Panc1 (cell line): ENCODE data around the gene HK1. TPM values are rescaled to one million over a fixed set of nuclear protein-coding genes. Genes with fewer than 3 reads are reported as not detected.

Experiments
- ATAC-seq: fragments of 200-7000 bp; cut with Tn5 transposase; 2 replicates; pipeline ENCODE4 v1.9.1; 2020; ENCODE audit warnings: mild to moderate bottlenecking, moderate library complexity
- BruUV-seq: library from RNA; stranded (reverse); fragments of 400-500 nt; replicated peaks from 2 replicates; lab custom pipeline; 2021; lab: Mats Ljungman, UMichigan
- CTCF ChIA-PET: fragments of 300-600 bp; sonication (Branson Sonifier 250); formaldehyde crosslinking; loops from one replicate; lab custom pipeline; 2022; ENCODE audit warnings: antibody characterized with exemption; lab: Charles Lee
- POLR2A ChIA-PET: fragments of 300-600 bp; sonication (Branson Sonifier 250); formaldehyde crosslinking; loops from one replicate; lab custom pipeline; 2022; ENCODE audit warnings: antibody characterized with exemption; lab: Charles Lee
- DNase-seq: peaks from one replicate; pipeline ENCODE4 v3.0.0-alpha.2; 2010; ENCODE audit warnings: low read depth, low spot score
- H3K27ac ChIP-seq: 2 replicates; pipeline ENCODE4 v1.5.1; 2011; ENCODE audit warnings: mild to moderate bottlenecking, low read length, inconsistent platforms
- H3K27me3 ChIP-seq: fragments of 200-500 bp; sonication (Bioruptor generic); 2 replicates; pipeline ENCODE4 v1.6.0; 2014; ENCODE audit warnings: low read length, inconsistent platforms; ENCODE audit not compliant: control insufficient read depth, insufficient read depth
- H3K36me3 ChIP-seq: fragments of 200-500 bp; sonication (Bioruptor generic); 2 replicates; pipeline ENCODE4 v1.5.1; 2014; ENCODE audit warnings: inconsistent platforms, mild to moderate bottlenecking, low read length, moderate library complexity; ENCODE audit not compliant: control insufficient read depth, insufficient read depth
- H3K4me1 ChIP-seq: 2 replicates; pipeline ENCODE4 v1.5.1; 2011; ENCODE audit warnings: inconsistent platforms, mild to moderate bottlenecking, low read length, moderate library complexity; ENCODE audit not compliant: control insufficient read depth, insufficient read depth
- H3K4me3 ChIP-seq, 2 experiments: 2 replicates each; pipeline ENCODE4 v1.5.1; 2011 to 2012; ENCODE audit warnings: low read depth in 2 of 2, low read length in 2 of 2, mild to moderate bottlenecking in 2 of 2, inconsistent platforms in 1 of 2, moderate library complexity in 1 of 2
- H3K9me3 ChIP-seq: fragments of 200-500 bp; sonication (Bioruptor generic); 2 replicates; pipeline ENCODE4 v1.5.1; 2014; ENCODE audit warnings: low read depth, mild to moderate bottlenecking, inconsistent platforms, low read length, moderate library complexity; ENCODE audit not compliant: control insufficient read depth, insufficient read depth
- POLR2AphosphoS5 ChIP-seq: IDR thresholded peaks from 2 replicates; pipeline ENCODE4 v1.6.1; 2012; ENCODE audit warnings: mild to moderate bottlenecking, low read depth, low read length, moderate library complexity
- SIN3A ChIP-seq: IDR thresholded peaks from 2 replicates; pipeline ENCODE4 v1.6.1; 2012; ENCODE audit warnings: low read depth, mild to moderate bottlenecking, low read length, moderate library complexity, borderline replicate concordance; ENCODE audit not compliant: insufficient read depth
- TCF7L2 ChIP-seq: IDR thresholded peaks from 2 replicates; pipeline ENCODE4 v1.6.1; 2011; ENCODE audit warnings: mild to moderate bottlenecking, low read depth, low read length, inconsistent platforms
- in situ Hi-C: cut with HindIII; loops from 2 replicates; pipeline ENCODE4 v1.10.0; 2016; ENCODE audit warnings: low sequenced_read_pairs, low pct_unique_long_range_greater_than_20kb
- intact Hi-C: fragments of 100-400 bp; cut with micrococcal nuclease; formaldehyde crosslinking; loops from one replicate; pipeline ENCODE4 v1.10.0; 2022; ENCODE audit not compliant: unreplicated experiment
- total RNA-seq: library from RNA; stranded (reverse); gene quantifications from one replicate; pipeline ENCODE4 v1.2.1, GENCODE V29; 2021; ENCODE audit not compliant: unreplicated experiment
- TF ChIP-seq, protein P1 (sequence below): fragments of 450-650 bp; IDR thresholded peaks from 2 replicates; pipeline ENCODE4 v1.5.1; 2017; ENCODE audit warnings: mild to moderate bottlenecking
- TF ChIP-seq, protein P2 (sequence below), 2 experiments: IDR thresholded peaks; 2 replicates each; pipeline ENCODE4 v1.6.1; 2011 to 2012; ENCODE audit warnings: low read depth in 2 of 2, control low read depth in 1 of 2, low read length in 1 of 2, mild to moderate bottlenecking in 1 of 2, moderate library complexity in 1 of 2; ENCODE audit not compliant: insufficient read depth in 1 of 2

HK1 gene
- total RNA-seq, 1 experiment from 2014 or later, result 74.4 TPM

DNA sequence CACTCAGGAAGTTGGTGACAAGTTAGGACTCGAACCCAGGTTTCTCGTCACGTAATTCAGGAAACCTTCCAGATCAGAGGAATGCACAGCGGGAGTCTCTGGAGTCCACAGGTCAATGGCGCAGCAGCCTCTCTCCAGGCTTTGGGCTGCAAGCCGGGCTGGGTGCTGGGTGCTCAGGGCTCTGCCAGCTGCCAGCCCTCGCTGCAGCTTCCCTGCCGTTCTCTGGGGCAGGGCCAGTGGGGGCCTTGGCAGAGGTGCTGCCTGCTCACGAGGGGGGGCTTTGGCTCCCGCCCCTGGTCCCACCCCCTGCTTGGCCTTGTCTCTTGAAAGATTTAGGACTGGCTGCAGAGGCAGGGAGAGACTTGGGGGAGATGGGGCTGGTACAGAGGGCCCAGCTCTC is 138.4 kb downstream of the HK1 start, which contains the start of gene TACR2:
TACR2 (minus strand) TSS at position 224 of the 400 bp plus-strand sequence. CDS start 595 bp downstream, outside the sequence.
- DNase-seq (no peak), ATAC-seq (no peak)
- no peaks in the 10 kb centered on the region for H3K27me3 ChIP-seq
- POLR2A ChIA-PET, result interaction anchor here (0.7 kb wide), 1 partner anchor 544 kb away, joined by 8 read pairs; no protein-coding TSS in a partner anchor
- BruUV-seq, result no TSS peak
- in situ Hi-C loops, result no loop called here
- no peak within 1 kb of the TSS for H3K27ac ChIP-seq
- intact Hi-C loops, result no loop called here
- CTCF ChIA-PET, result interaction anchor here (0.5 to 0.6 kb wide), 2 partner anchors 11 to 99 kb away, joined by 3 to 4 read pairs; no protein-coding TSS in a partner anchor
- H3K4me1 ChIP-seq, result no peaks in the 10 kb centered on the region
- TF ChIP-seq POLR2AphosphoS5 (no peak), TCF7L2 (no peak), SIN3A (no peak)
- TF ChIP-seq, protein P1, sequence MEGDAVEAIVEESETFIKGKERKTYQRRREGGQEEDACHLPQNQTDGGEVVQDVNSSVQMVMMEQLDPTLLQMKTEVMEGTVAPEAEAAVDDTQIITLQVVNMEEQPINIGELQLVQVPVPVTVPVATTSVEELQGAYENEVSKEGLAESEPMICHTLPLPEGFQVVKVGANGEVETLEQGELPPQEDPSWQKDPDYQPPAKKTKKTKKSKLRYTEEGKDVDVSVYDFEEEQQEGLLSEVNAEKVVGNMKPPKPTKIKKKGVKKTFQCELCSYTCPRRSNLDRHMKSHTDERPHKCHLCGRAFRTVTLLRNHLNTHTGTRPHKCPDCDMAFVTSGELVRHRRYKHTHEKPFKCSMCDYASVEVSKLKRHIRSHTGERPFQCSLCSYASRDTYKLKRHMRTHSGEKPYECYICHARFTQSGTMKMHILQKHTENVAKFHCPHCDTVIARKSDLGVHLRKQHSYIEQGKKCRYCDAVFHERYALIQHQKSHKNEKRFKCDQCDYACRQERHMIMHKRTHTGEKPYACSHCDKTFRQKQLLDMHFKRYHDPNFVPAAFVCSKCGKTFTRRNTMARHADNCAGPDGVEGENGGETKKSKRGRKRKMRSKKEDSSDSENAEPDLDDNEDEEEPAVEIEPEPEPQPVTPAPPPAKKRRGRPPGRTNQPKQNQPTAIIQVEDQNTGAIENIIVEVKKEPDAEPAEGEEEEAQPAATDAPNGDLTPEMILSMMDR, result no peak
- TF ChIP-seq, protein P2, sequence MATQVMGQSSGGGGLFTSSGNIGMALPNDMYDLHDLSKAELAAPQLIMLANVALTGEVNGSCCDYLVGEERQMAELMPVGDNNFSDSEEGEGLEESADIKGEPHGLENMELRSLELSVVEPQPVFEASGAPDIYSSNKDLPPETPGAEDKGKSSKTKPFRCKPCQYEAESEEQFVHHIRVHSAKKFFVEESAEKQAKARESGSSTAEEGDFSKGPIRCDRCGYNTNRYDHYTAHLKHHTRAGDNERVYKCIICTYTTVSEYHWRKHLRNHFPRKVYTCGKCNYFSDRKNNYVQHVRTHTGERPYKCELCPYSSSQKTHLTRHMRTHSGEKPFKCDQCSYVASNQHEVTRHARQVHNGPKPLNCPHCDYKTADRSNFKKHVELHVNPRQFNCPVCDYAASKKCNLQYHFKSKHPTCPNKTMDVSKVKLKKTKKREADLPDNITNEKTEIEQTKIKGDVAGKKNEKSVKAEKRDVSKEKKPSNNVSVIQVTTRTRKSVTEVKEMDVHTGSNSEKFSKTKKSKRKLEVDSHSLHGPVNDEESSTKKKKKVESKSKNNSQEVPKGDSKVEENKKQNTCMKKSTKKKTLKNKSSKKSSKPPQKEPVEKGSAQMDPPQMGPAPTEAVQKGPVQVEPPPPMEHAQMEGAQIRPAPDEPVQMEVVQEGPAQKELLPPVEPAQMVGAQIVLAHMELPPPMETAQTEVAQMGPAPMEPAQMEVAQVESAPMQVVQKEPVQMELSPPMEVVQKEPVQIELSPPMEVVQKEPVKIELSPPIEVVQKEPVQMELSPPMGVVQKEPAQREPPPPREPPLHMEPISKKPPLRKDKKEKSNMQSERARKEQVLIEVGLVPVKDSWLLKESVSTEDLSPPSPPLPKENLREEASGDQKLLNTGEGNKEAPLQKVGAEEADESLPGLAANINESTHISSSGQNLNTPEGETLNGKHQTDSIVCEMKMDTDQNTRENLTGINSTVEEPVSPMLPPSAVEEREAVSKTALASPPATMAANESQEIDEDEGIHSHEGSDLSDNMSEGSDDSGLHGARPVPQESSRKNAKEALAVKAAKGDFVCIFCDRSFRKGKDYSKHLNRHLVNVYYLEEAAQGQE (IDR thresholded peaks at IDR 0.05; ENCODE audit: insufficient read depth in 1 of 2, low read depth in 2 of 2, low read length in 1 of 2), result no peak
- no peaks in the 10 kb centered on the region for H3K36me3 ChIP-seq
- H3K9me3 ChIP-seq, result no peaks in the 10 kb centered on the region
- H3K4me3 ChIP-seq, result no peak within 1 kb of the TSS

DNA sequence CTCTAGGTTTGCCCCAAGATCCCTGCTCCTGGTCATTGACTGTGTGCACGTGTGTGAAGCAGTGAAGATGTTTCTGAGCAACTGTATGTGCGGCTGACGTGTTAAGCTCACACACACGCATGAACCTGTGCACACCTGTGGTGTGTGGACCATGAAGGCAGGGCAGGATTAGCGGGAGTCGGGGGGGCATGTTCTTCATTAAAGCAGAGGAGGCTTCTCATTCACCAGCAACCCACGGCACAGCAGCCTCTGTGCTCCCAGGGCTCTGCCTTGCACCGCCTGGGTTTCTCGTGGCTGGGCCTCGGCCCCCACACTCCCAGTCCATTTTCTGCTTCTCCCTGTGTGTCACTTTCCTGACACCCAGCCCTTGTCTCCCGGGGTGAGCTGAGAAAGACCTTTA is 139.2 kb downstream of the HK1 start:
- no TSS peak for BruUV-seq
- no peaks in the 10 kb centered on the region for H3K9me3 ChIP-seq
- no peaks in the 10 kb centered on the region for H3K27me3 ChIP-seq
- DNase-seq, result no peak
- ChIA-PET POLR2A (interaction anchor here (0.5 to 0.7 kb wide), 2 partner anchors 90 to 543 kb away, joined by 8 to 16 read pairs; no protein-coding TSS in a partner anchor), CTCF (interaction anchor here (0.5 to 1.9 kb wide), 3 partner anchors 9 to 25 kb away, joined by 3 to 6 read pairs (median 4); no protein-coding TSS in a partner anchor)
- in situ Hi-C loops, result no loop called here
- no peak overlapping the region for H3K4me3 ChIP-seq
- intact Hi-C loops, result no loop called here
- no peaks in the 10 kb centered on the region for H3K4me1 ChIP-seq
- ATAC-seq, result no peak
- TF ChIP-seq TCF7L2 (no peak), POLR2AphosphoS5 (no peak), SIN3A (no peak)
- TF ChIP-seq, protein P2 (IDR thresholded peaks at IDR 0.05; ENCODE audit: insufficient read depth in 1 of 2, low read depth in 2 of 2, low read length in 1 of 2), result no peak
- TF ChIP-seq, protein P1, result no peak
- H3K36me3 ChIP-seq, result no peaks in the 10 kb centered on the region
- no peak overlapping the region for H3K27ac ChIP-seq
